Ishikawa (cell line): ENCODE data around the gene GPATCH3.

Source experiments
- CEBPB ChIP-seq: IDR thresholded peaks from 2 replicates; pipeline ENCODE4 v1.6.1; 2012
- CREB1 ChIP-seq: IDR thresholded peaks from 2 replicates; pipeline ENCODE4 v1.6.1; 2012; ENCODE audit warnings: low read depth
- EGR1 ChIP-seq: IDR thresholded peaks from 2 replicates; pipeline ENCODE4 v1.6.1; 2012
- EP300 ChIP-seq: IDR thresholded peaks from 2 replicates; pipeline ENCODE4 v1.6.1; 2012; ENCODE audit warnings: borderline replicate concordance
- FOXM1 ChIP-seq: IDR thresholded peaks from 2 replicates; pipeline ENCODE4 v1.6.1; 2012; ENCODE audit warnings: low read depth, borderline replicate concordance
- MAX ChIP-seq: IDR thresholded peaks from 2 replicates; pipeline ENCODE4 v1.6.1; 2012
- NFIC ChIP-seq: IDR thresholded peaks from 2 replicates; pipeline ENCODE4 v1.6.1; 2012
- RAD21 ChIP-seq: IDR thresholded peaks from 2 replicates; pipeline ENCODE4 v1.6.1; 2012; ENCODE audit warnings: low read depth
- REST ChIP-seq: IDR thresholded peaks from 2 replicates; pipeline ENCODE4 v1.6.1; 2012; ENCODE audit warnings: low read depth, mild to moderate bottlenecking
- TAF1 ChIP-seq: IDR thresholded peaks from 2 replicates; pipeline ENCODE4 v1.6.1; 2012; ENCODE audit warnings: low read depth, mild to moderate bottlenecking
- TCF12 ChIP-seq: IDR thresholded peaks from 2 replicates; pipeline ENCODE4 v1.6.1; 2012; ENCODE audit warnings: low read depth
- TEAD4 ChIP-seq: IDR thresholded peaks from 2 replicates; pipeline ENCODE4 v1.6.1; 2012
- YY1 ChIP-seq: IDR thresholded peaks from 2 replicates; pipeline ENCODE4 v1.6.1; 2012; ENCODE audit warnings: low read depth
- ZBTB7A ChIP-seq: IDR thresholded peaks from 2 replicates; pipeline ENCODE4 v1.6.1; 2012; ENCODE audit warnings: low read depth
- TF ChIP-seq, protein P1 (sequence below): IDR thresholded peaks from 2 replicates; pipeline ENCODE4 v1.6.1; 2012

GPATCH3 gene

GRCh38 chr1:26915204-26915842 lies 15.1 kb upstream of the GPATCH3 start:
- no peak for TF ChIP-seq REST
- TF ChIP-seq, protein P1, sequence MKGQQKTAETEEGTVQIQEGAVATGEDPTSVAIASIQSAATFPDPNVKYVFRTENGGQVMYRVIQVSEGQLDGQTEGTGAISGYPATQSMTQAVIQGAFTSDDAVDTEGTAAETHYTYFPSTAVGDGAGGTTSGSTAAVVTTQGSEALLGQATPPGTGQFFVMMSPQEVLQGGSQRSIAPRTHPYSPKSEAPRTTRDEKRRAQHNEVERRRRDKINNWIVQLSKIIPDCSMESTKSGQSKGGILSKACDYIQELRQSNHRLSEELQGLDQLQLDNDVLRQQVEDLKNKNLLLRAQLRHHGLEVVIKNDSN, result no peak
- TF ChIP-seq EGR1, result no peak

GRCh38 chr1:26913754-26914619 lies 13.7 kb upstream of the GPATCH3 start, which contains the start of gene NR0B2:
Gene NR0B2, minus strand, starts transcription at chr1:26913975. Its CDS starts 35 bp downstream, at chr1:26913940.
- no peak for TF ChIP-seq EP300
- TF ChIP-seq TAF1, result no peak
- TF ChIP-seq CEBPB, result no peak
- TF ChIP-seq RAD21, result no peak
- TF ChIP-seq TCF12, result no peak
- no peak for TF ChIP-seq MAX
- TF ChIP-seq FOXM1, result no peak
- TF ChIP-seq CREB1, result no peak
- no peak for TF ChIP-seq REST

- TF ChIP-seq CEBPB (no peak), MAX (no peak), EGR1 (no peak), TEAD4 (no peak), TAF1 (no peak), YY1 (no peak), TCF12 (no peak), REST (no peak), FOXM1 (no peak), NFIC (no peak), ZBTB7A (no peak)
- TF ChIP-seq, protein P1, result no peak
These were observed 13.1 kb upstream of the GPATCH3 start for GRCh38 chr1:26913389-26913753.

- no peak for TF ChIP-seq YY1
- TF ChIP-seq EP300, result no peak
- TF ChIP-seq MAX, result no peak
- TF ChIP-seq FOXM1, result no peak
- TF ChIP-seq TCF12, result no peak
- no peak for TF ChIP-seq ZBTB7A
- TF ChIP-seq TEAD4, result no peak
- no peak for TF ChIP-seq CEBPB
- no peak for TF ChIP-seq REST
- no peak for TF ChIP-seq EGR1
- TF ChIP-seq RAD21, result no peak
- no peak for TF ChIP-seq TAF1
- no peak for TF ChIP-seq CREB1
These were observed 11.9 kb upstream of the GPATCH3 start for GRCh38 chr1:26912147-26912490.
